Stomach (tissue), 9 donors: ENCODE results near the gene ZNF519. TPM values are rescaled to one million over a fixed set of nuclear protein-coding genes. Genes with fewer than 3 reads are reported as not detected.
"Not testable (repeated sequence)": the region's sequence is repeated elsewhere in the genome, so short reads cannot be mapped to it uniquely, and the experiment has no call there.

Experiments used
- DNase-seq, 2 donors: peaks; one replicate each; pipeline versions ENCODE4 v3.0.0 to v3.0.0-alpha.2; 2013 to 2019
- H3K27ac ChIP-seq, 5 donors: fragments of 200-600 bp in 4 of 5; sonication (generic) in 4 of 5; one replicate each; pipeline ENCODE4 v1.5.1; 2013 to 2019; ENCODE audit warnings: mild to moderate bottlenecking in 1 of 5, moderate library complexity in 1 of 5
- H3K27me3 ChIP-seq, 3 donors: fragments of 200-600 bp; sonication (generic); one replicate each; pipeline ENCODE4 v1.5.1; 2017 to 2019; ENCODE audit warnings: mixed run types in 1 of 3
- H3K36me3 ChIP-seq, 4 donors: fragments of 200-600 bp; sonication (generic); 1 replicate in 3 of 4; 2 replicates in 1 of 4; pipeline ENCODE4 v1.5.1; 2016 to 2019
- H3K4me1 ChIP-seq, 4 donors: fragments of 200-600 bp; sonication (generic); one replicate each; pipeline ENCODE4 v1.5.1; 2016 to 2019
- H3K4me3 ChIP-seq, 4 donors: fragments of 200-600 bp; sonication (generic) in 3 of 4; one replicate each; pipeline ENCODE4 v1.5.1; 2016 to 2019; ENCODE audit warnings: mild to moderate bottlenecking in 1 of 4
- H3K9me3 ChIP-seq, 4 donors: fragments of 200-600 bp; sonication (generic); one replicate each; pipeline ENCODE4 v1.5.1; 2016 to 2019
- EP300 ChIP-seq: sonication (generic); formaldehyde crosslinking; IDR thresholded peaks from one replicate; pipeline ENCODE4 v1.6.1; 2017; ENCODE audit warnings: antibody characterized with exemption
- POLR2A ChIP-seq, 4 donors: fragments of 450-650 bp; IDR thresholded peaks; one replicate each; pipeline ENCODE4 v1.6.1; 2016; ENCODE audit warnings: antibody characterized with exemption in 4 of 4, control low read depth in 2 of 4, mild to moderate bottlenecking in 1 of 4, moderate library complexity in 1 of 4
- POLR2AphosphoS5 ChIP-seq, 3 donors: sonication (generic); formaldehyde crosslinking; IDR thresholded peaks; one replicate each; pipeline ENCODE4 v1.6.1; 2016; ENCODE audit warnings: antibody characterized with exemption in 3 of 3
- WGBS, 5 donors: extraction: QIAGEN DNeasy Blood & Tissue Kit in 3 of 5; methylation state at CpG; one replicate each; pipeline versions ENCODE4 v1.1.5 to v1.1.7; 2013 to 2018; 5-methylcytosine and 5-hydroxymethylcytosine counted together
- intact Hi-C: fragments of 100-400 bp; cut with DNase I; formaldehyde crosslinking; loops from one replicate; pipeline ENCODE4 v1.15.1; 2023; ENCODE audit warnings: low total_unique reads
- polyA plus RNA-seq, 3 donors: library from polyadenylated mRNA; stranded (reverse); fragments of 200-250 nt; gene quantifications; one replicate each; pipeline ENCODE4 v1.2.3, GENCODE V29; 2013
- total RNA-seq, 5 donors: library from RNA; depleted of rRNA; stranded (reverse); fragments of >200 nt; gene quantifications; one replicate each; pipeline versions ENCODE4 v1.1.0 to v1.2.3, GENCODE V29; 2014 to 2016
- TF ChIP-seq, protein P1 (sequence below), 7 experiments: fragments of 450-650 bp in 4 of 7; fragments of 200-600 bp in 3 of 7; sonication (generic) in 3 of 7; IDR thresholded peaks; one replicate each; pipeline ENCODE4 v1.5.1; 2016 to 2019; ENCODE audit warnings: antibody characterized with exemption in 7 of 7, control low read depth in 2 of 7, mild to moderate bottlenecking in 1 of 7
- donor health status: healthy with polysubstance abuse.
- donor health status: Bipolar disorder and iron deficiency.
- donor health status: healthy.

The ZNF519 gene
- total and polyA plus RNA-seq, 8 donors = 0.58 to 17.4 (median 2.2) TPM; not detected in 1

GRCh38 chr18:14142177-14142576 is 9.9 kb upstream of the ZNF519 start:
- H3K4me3 ChIP-seq, H3K9me3 ChIP-seq, intact Hi-C loops, H3K27me3 ChIP-seq, H3K4me1 ChIP-seq, H3K36me3 ChIP-seq, H3K27ac ChIP-seq, DNase-seq: not testable (repeated sequence)
- 81 to 96% (median 92%) methylated on average over 5 to 9 of the region's 9 CpGs for WGBS, 5 donors

DNA sequence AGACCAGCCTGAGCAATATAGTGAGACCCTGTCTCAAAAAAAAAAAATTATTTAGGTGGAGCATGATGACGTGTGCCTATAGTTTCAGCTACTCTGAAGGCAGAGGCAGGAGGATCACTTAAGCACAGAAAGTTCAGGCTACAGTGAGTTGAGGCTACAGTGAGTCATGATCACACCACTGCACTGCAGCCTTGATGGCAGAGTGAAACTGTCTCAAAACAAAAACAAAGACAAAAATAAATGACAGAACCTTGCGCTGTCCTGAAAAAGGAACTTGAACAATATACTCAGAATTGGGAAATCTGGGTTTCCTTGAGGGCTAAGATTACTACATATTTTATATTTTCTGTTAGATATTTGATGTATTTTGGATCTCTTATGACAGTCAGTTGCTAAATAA is 7.3 kb upstream of the ZNF519 start:
- H3K27ac ChIP-seq, DNase-seq, H3K27me3 ChIP-seq, H3K9me3 ChIP-seq, intact Hi-C loops, H3K36me3 ChIP-seq, H3K4me1 ChIP-seq, H3K4me3 ChIP-seq: not testable (repeated sequence)
- WGBS, 5 donors = 74 to 86% (median 81%) methylated on average over 2 of the region's 2 CpGs

DNA sequence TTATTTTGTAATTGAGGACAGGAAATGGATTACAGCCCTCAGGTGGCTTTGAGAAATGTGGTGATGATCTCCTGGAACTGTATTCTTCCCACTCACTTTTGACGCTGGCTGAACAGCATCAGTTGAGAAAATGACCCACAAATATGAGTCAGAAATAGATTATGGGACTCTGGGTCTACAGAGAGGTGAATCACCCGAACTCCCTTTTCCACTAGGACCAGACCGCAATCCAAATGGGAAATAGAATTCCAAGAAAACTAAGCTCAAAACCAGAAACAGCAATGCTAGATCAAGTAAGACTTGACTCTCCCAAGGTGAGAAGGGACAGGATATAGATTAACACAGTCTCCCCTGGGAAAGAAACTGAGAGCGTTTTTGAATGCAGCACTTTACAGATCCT is 5.7 kb upstream of the ZNF519 start:
- intact Hi-C loops, H3K27me3 ChIP-seq, H3K9me3 ChIP-seq, H3K4me3 ChIP-seq, H3K4me1 ChIP-seq, DNase-seq, H3K36me3 ChIP-seq, H3K27ac ChIP-seq: not testable (repeated sequence)
- WGBS, 5 donors = 80 to 86% (median 82%) methylated on average over 4 of the region's 4 CpGs

DNA sequence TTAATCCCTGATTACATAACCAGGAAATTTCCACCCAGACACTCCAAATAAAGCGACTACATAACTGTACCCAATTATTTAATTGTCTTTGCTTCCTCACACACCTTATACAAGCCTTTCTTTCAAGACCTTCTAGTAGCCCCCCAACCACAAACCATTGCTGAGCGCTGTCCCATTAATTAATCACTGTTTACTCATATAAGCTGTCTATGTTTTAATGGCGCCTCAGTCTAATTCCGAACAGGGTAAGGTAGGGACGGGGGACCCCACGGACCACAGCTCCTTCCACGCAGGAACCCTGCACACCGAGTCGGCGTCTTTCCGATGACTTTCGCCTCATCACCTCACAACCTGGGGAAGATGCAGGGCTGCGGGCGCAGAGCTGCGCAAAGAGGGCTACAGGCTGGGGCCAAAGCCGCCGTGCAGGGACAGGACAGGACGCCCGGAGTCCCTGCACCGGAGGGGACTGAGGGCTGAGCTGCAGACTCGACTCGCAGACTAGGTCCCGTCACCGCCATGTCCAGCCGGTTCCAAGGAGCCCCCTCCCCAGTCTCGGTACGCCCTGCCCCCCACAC is 452 bp downstream of the ZNF519 start:
- 1 to 3% (median 2%) methylated on average over 10 to 21 of the region's 27 CpGs for WGBS, 5 donors
- DNase-seq, intact Hi-C loops, H3K27me3 ChIP-seq, H3K9me3 ChIP-seq, H3K36me3 ChIP-seq, H3K4me1 ChIP-seq: not testable (repeated sequence)
- Histone ChIP-seq H3K27ac (peak overlapping the region in 4 of 5 donors; percentile 46 to 77 (median 65)), H3K4me3 (peak overlapping the region; percentile 56 to 68 (median 63))

DNA sequence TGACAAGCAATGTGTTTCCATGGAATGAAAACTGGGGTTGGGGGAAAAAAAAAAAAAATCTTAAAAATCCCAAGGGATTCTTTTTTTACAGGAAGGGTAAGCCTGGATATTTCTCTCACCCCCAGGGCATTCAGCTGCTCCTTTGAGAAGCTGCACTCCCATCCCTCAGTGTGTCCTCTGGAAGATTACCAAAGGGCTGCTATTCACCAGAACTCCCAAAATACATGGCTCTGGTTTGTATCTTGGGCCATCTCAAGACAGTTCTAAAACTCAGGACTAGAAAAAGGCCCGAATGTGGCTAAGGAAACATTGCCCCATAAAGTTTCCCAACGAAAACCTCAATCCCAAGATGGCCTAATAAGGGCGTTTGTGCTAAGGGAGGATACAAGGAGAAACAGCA is 1.4 kb downstream of the ZNF519 start:
- 33 to 65% (median 49%) methylated on average over 2 to 3 of the region's 3 CpGs for WGBS, 5 donors
- intact Hi-C loops, H3K36me3 ChIP-seq, H3K9me3 ChIP-seq, H3K27me3 ChIP-seq, H3K4me3 ChIP-seq, DNase-seq, H3K4me1 ChIP-seq: not testable (repeated sequence)
- H3K27ac ChIP-seq = peak overlapping the region in 1 of 5 donors; percentile 77

- 68 to 80% (median 69%) methylated on average over 2 of the region's 2 CpGs for WGBS, 5 donors
- DNase-seq = no peak
- intact Hi-C loops = no loop called here
- no peak overlapping the region for H3K27ac ChIP-seq
- no peaks in the 10 kb centered on the region for H3K4me1 ChIP-seq
- no peaks in the 10 kb centered on the region for H3K36me3 ChIP-seq
- TF ChIP-seq EP300 (no peak), POLR2A (IDR thresholded peaks at IDR 0.05) (no peak)
- H3K4me3 ChIP-seq = no peak overlapping the region
- no peaks in the 10 kb centered on the region for H3K27me3 ChIP-seq
- H3K9me3 ChIP-seq = no peaks in the 10 kb centered on the region
These were observed 7.5 kb downstream of the ZNF519 start for GRCh38 chr18:14124689-14125088.

DNA sequence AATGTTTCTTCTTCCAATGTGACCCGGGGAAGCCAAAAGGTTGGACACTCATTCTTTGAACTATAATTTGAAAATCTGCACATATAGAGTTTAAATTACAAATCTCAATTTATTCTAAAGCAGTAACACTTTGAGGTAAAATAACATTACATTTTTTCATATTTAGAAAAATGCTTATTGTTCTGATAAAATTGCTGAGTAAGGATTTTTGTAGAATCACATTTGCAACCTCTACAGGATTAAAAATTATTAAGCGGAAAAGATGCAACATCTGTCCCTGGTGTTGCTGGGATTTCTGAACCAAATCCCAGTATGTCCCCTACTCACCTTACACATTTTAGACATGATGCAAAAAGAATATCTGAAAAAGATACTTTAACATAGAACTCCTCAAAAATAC is 10.1 kb downstream of the ZNF519 start:
- no peak for DNase-seq
- intact Hi-C loops = no loop called here
- no peak for TF ChIP-seq POLR2AphosphoS5 (IDR thresholded peaks at IDR 0.05)
- TF ChIP-seq, protein P1, sequence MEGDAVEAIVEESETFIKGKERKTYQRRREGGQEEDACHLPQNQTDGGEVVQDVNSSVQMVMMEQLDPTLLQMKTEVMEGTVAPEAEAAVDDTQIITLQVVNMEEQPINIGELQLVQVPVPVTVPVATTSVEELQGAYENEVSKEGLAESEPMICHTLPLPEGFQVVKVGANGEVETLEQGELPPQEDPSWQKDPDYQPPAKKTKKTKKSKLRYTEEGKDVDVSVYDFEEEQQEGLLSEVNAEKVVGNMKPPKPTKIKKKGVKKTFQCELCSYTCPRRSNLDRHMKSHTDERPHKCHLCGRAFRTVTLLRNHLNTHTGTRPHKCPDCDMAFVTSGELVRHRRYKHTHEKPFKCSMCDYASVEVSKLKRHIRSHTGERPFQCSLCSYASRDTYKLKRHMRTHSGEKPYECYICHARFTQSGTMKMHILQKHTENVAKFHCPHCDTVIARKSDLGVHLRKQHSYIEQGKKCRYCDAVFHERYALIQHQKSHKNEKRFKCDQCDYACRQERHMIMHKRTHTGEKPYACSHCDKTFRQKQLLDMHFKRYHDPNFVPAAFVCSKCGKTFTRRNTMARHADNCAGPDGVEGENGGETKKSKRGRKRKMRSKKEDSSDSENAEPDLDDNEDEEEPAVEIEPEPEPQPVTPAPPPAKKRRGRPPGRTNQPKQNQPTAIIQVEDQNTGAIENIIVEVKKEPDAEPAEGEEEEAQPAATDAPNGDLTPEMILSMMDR (IDR thresholded peaks at IDR 0.05) = no peak
- no peak for TF ChIP-seq POLR2A (IDR thresholded peaks at IDR 0.05)
- TF ChIP-seq EP300 = no peak

GRCh38 chr18:14120926-14121325 is 11.3 kb downstream of the ZNF519 start:
- no peak overlapping the region for H3K4me3 ChIP-seq
- H3K27me3 ChIP-seq = no peaks in the 10 kb centered on the region
- no peak for DNase-seq
- no peak overlapping the region for H3K27ac ChIP-seq
- intact Hi-C loops = no loop called here
- TF ChIP-seq, protein P1 (IDR thresholded peaks at IDR 0.05) = no peak
- no peak for TF ChIP-seq EP300
- no peak for TF ChIP-seq POLR2A (IDR thresholded peaks at IDR 0.05)
- TF ChIP-seq POLR2AphosphoS5 (IDR thresholded peaks at IDR 0.05) = no peak
- H3K4me1 ChIP-seq = no peaks in the 10 kb centered on the region
- no peaks in the 10 kb centered on the region for H3K36me3 ChIP-seq
- H3K9me3 ChIP-seq = no peaks in the 10 kb centered on the region

More for the DNA sequence above, 10.1 kb downstream of the ZNF519 start:
- Histone ChIP-seq H3K27ac (no peak overlapping the region), H3K27me3 (no peaks in the 10 kb centered on the region), H3K4me1 (no peaks in the 10 kb centered on the region), H3K9me3 (no peaks in the 10 kb centered on the region), H3K4me3 (no peak overlapping the region), H3K36me3 (no peaks in the 10 kb centered on the region)
- 94 to 99% (median 95%) methylated on average over 2 of the region's 2 CpGs for whole genome bisulfite sequencing, 5 donors
